GM12878 (cell line): Measurements from ENCODE around the gene ITGB2.

ENCODE experiments used
- CHD2 ChIP-seq: IDR thresholded peaks from 2 replicates; pipeline ENCODE4 v1.6.1; 2011; ENCODE audit warnings: low read depth, low read length, improper control_type of control experiment, borderline replicate concordance
- NRF1 ChIP-seq: conservative IDR thresholded peaks from 2 replicates; pipeline ENCODE4 v1.6.1; 2011; ENCODE audit warnings: mild to moderate bottlenecking, low read depth, low read length, improper control_type of control experiment
- POLR2AphosphoS5 ChIP-seq: IDR thresholded peaks from 2 replicates; pipeline ENCODE4 v1.6.1; 2011; ENCODE audit warnings: mild to moderate bottlenecking, low read length, inconsistent platforms

- no peak for TF ChIP-seq CHD2
- no peak for TF ChIP-seq NRF1
- TF ChIP-seq POLR2AphosphoS5: no peak
Observed at GRCh38 chr21:44847261-44848056, 73.2 kb downstream of the ITGB2 start.
